Esophagus muscularis mucosa (tissue), 4 donors: Measurements from ENCODE around the gene VMAC.
A peak's percentile ranks its signal among the peaks of the same experiment; 100 is the strongest.

Source experiments
- EP300 ChIP-seq: sonication (generic); formaldehyde crosslinking; IDR thresholded peaks from one replicate; pipeline ENCODE4 v1.6.1; 2017; ENCODE audit warnings: antibody characterized with exemption
- POLR2A ChIP-seq: fragments of 450-650 bp; IDR thresholded peaks from one replicate; pipeline ENCODE4 v1.6.1; 2017; ENCODE audit warnings: antibody characterized with exemption, moderate library complexity, mild to moderate bottlenecking, low read depth
- POLR2AphosphoS5 ChIP-seq, 2 donors: sonication (generic); formaldehyde crosslinking; IDR thresholded peaks; one replicate each; pipeline ENCODE4 v1.6.1; 2017; ENCODE audit warnings: antibody characterized with exemption in 2 of 2
- TF ChIP-seq, protein P1 (sequence below), 3 experiments: fragments of 200-600 bp in 2 of 3; fragments of 450-650 bp in 1 of 3; sonication (generic) in 2 of 3; IDR thresholded peaks; one replicate each; pipeline ENCODE4 v1.5.1; 2017 to 2019; ENCODE audit warnings: antibody characterized with exemption in 3 of 3, mild to moderate bottlenecking in 2 of 3, moderate library complexity in 1 of 3

DNA sequence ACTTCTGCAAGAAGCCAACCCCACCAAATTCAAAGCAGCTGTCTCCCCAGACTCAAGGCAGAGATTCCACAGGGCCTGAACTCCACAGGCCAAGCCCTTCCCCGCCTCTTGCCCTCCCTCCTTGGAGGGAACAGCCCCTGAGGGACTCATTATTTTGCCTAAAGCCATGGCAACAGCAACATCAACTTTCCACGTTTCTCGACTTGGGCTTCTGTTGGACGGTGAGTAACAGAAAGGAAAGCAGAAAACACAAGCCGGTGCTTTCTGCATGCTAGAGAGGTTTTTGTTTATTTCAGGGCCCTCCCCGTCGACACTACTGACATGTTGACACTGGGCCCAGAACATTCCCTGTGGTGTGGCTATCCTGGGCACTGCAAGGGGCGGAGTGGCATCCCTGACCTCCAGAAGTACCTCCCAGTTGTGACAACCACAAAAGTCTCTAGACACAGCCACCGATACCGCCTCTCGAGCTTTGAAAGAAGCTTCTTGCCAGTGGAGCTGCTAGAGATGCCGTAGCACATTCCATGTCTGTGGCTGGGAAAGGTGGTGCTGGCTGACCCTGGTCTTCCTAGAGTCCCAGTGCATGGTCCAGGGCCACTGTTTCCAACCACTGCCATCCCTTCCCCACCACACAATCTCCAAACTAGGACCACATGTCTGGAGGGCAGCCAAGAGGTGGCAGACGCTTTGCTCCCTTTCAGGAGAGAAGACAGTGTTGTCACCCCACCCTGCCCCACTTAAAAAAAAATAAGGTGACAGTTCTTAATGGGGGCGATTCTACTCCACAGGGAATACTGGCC is 22.2 kb downstream of the VMAC start:
- TF ChIP-seq POLR2AphosphoS5 (IDR thresholded peaks at IDR 0.05) (peak; percentile 57 to 72), POLR2A (peak; percentile 5), EP300 (no peak)
- TF ChIP-seq, protein P1, sequence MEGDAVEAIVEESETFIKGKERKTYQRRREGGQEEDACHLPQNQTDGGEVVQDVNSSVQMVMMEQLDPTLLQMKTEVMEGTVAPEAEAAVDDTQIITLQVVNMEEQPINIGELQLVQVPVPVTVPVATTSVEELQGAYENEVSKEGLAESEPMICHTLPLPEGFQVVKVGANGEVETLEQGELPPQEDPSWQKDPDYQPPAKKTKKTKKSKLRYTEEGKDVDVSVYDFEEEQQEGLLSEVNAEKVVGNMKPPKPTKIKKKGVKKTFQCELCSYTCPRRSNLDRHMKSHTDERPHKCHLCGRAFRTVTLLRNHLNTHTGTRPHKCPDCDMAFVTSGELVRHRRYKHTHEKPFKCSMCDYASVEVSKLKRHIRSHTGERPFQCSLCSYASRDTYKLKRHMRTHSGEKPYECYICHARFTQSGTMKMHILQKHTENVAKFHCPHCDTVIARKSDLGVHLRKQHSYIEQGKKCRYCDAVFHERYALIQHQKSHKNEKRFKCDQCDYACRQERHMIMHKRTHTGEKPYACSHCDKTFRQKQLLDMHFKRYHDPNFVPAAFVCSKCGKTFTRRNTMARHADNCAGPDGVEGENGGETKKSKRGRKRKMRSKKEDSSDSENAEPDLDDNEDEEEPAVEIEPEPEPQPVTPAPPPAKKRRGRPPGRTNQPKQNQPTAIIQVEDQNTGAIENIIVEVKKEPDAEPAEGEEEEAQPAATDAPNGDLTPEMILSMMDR (IDR thresholded peaks at IDR 0.05), result peak in 1 of 3 experiments; percentile 28
